T-cell (primary cell): Measurements from ENCODE around the gene HPDL. TPM values are rescaled to one million over a fixed set of nuclear protein-coding genes. Genes with fewer than 3 reads are reported as not detected.

ENCODE experiments used
- ATAC-seq, 4 experiments: fragments of 200-7000 bp in 3 of 4; fragments of 150-1000 bp in 1 of 4; cut with Tn5 transposase; replicated peaks in 1 of 4; 1 replicate in 3 of 4; 2 replicates in 1 of 4; pipeline ENCODE4 v1.10.0; 2021; ENCODE audit warnings: moderate library complexity in 3 of 4, mild to moderate bottlenecking in 2 of 4, moderate number of reproducible peaks in 1 of 4
- CTCF ChIA-PET, 2 donors: fragments of 300-600 bp; sonication (Branson Sonifier 250); formaldehyde crosslinking; loops; one replicate each; lab custom pipeline; 2022; ENCODE audit warnings: antibody characterized with exemption in 2 of 2; lab: Charles Lee
- POLR2A ChIA-PET, 2 donors: fragments of 300-600 bp; sonication (Branson Sonifier 250); formaldehyde crosslinking; loops; one replicate each; lab custom pipeline; 2022; ENCODE audit warnings: antibody characterized with exemption in 2 of 2; lab: Charles Lee
- DNase-seq, 35 experiments: peaks; one replicate each; pipeline versions ENCODE4 v3.0.0 to v3.0.0-alpha.2; 2013 to 2023
- H3K27ac ChIP-seq: one replicate; pipeline ENCODE4 v1.5.1; 2013; ENCODE audit warnings: low read length
- H3K27me3 ChIP-seq, 2 experiments: replicated peaks in 1 of 2; 1 replicate in 1 of 2; 2 replicates in 1 of 2; pipeline versions ENCODE4 v1.6.1 to v1.7.0; 2013; ENCODE audit warnings: low read length in 1 of 2, mixed read lengths in 1 of 2; ENCODE audit not compliant: control insufficient read depth in 2 of 2, insufficient read depth in 2 of 2; ENCODE audit errors: extremely low read depth in 1 of 2
- H3K36me3 ChIP-seq, 2 donors: 1 replicate in 1 of 2; 2 replicates in 1 of 2; pipeline versions ENCODE4 v1.6.1 to v1.7.0; 2013; ENCODE audit warnings: low read length in 1 of 2; ENCODE audit not compliant: control insufficient read depth in 2 of 2, insufficient read depth in 1 of 2; ENCODE audit errors: extremely low read depth in 1 of 2
- H3K4me1 ChIP-seq, 2 experiments: 1 replicate in 1 of 2; 2 replicates in 1 of 2; pipeline versions ENCODE4 v1.6.1 to v1.7.0; 2013; ENCODE audit warnings: low read length in 2 of 2, mixed read lengths in 1 of 2; ENCODE audit not compliant: insufficient read depth in 2 of 2, control insufficient read depth in 1 of 2; ENCODE audit errors: extremely low read depth in 1 of 2
- H3K4me3 ChIP-seq, 2 donors: 1 replicate in 1 of 2; 2 replicates in 1 of 2; pipeline versions ENCODE4 v1.5.1 to v1.7.0; 2013; ENCODE audit warnings: mild to moderate bottlenecking in 2 of 2, low read length in 1 of 2, moderate library complexity in 1 of 2; ENCODE audit not compliant: control insufficient read depth in 1 of 2; ENCODE audit errors: extremely low read depth in 1 of 2
- H3K9me3 ChIP-seq: 2 replicates; pipeline ENCODE4 v1.7.0; 2013
- H3K27ac Mint-ChIP-seq, 2 donors: one replicate each; pipeline ENCODE4 v1.8.0; 2020 to 2021; ENCODE audit warnings: mild to moderate bottlenecking in 2 of 2, mixed read lengths in 2 of 2
- H3K27me3 Mint-ChIP-seq, 2 donors: one replicate each; pipeline ENCODE4 v1.8.0; 2021 to 2022; ENCODE audit warnings: mixed read lengths in 2 of 2
- H3K36me3 Mint-ChIP-seq: one replicate; pipeline ENCODE4 v1.8.0; 2021; ENCODE audit warnings: mixed read lengths
- H3K4me1 Mint-ChIP-seq, 3 donors: one replicate each; pipeline ENCODE4 v1.8.0; 2020 to 2022; ENCODE audit warnings: mixed read lengths in 3 of 3, mild to moderate bottlenecking in 1 of 3
- H3K4me3 Mint-ChIP-seq, 3 donors: one replicate each; pipeline ENCODE4 v1.8.0; 2020 to 2022; ENCODE audit warnings: mild to moderate bottlenecking in 3 of 3, mixed read lengths in 3 of 3, moderate library complexity in 3 of 3
- H3K9me3 Mint-ChIP-seq, 3 donors: one replicate each; pipeline ENCODE4 v1.8.0; 2020 to 2022; ENCODE audit warnings: mixed read lengths in 3 of 3
- WGBS: methylation state at CpG from one replicate; pipeline ENCODE4 v1.1.5; 2013; ENCODE audit warnings: missing lambda C conversion rate; ENCODE audit not compliant: insufficient coverage; 5-methylcytosine and 5-hydroxymethylcytosine counted together
- total RNA-seq, 35 experiments: library from RNA in 6 of 35; stranded (reverse) in 6 of 35; fragments of 120-200 nt in 1 of 35; gene quantifications; one replicate each; pipeline versions ENCODE4 v1.2.1 to v1.2.4 and lab custom pipeline; 2013 to 2026

HPDL gene
- total RNA-seq, 5 donors from 2014 or later (not counting 1 experiment from before 2014, with no cell fraction given), result 0.21 to 2.0 (median 1.4) TPM

DNA sequence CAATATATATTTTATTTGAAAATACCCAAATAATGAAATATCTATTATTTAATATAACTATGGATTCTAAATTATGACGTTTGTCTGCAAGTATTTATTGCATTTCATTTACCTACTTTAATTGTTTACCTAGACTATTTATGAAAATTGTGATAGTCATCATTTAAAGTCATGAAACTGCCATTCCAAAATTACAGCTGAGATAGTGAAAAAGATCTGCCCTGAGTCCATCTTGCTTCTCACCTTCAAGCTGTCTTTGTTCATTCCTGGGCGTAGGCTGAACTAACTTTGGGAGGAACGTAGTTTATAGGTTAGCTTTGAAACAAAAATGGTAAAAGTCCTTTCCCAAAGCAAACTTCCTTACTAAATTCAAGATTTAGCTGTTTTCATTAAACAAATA, 12.4 kb upstream of the HPDL start:
- Mint-ChIP-seq H3K27me3 (no peaks in the 10 kb centered on the region), H3K27ac (no peak overlapping the region), H3K9me3 (no peaks in the 10 kb centered on the region), H3K4me1 (no peaks in the 10 kb centered on the region), H3K4me3 (no peak overlapping the region), H3K36me3 (no peaks in the 10 kb centered on the region)
- ChIA-PET CTCF (interaction anchor here in 1 of 2 donors (0.8 kb wide), 1 partner anchor 11 kb away, joined by 3 read pairs; no protein-coding TSS in a partner anchor), POLR2A (interaction anchor here in 1 of 2 donors (0.6 kb wide), 1 partner anchor 579 kb away, joined by 5 read pairs; no protein-coding TSS in a partner anchor)
- Histone ChIP-seq H3K27ac (no peak overlapping the region), H3K4me1 (no peaks in the 10 kb centered on the region), H3K4me3 (no peak overlapping the region), H3K9me3 (no peaks in the 10 kb centered on the region), H3K36me3 (no peaks in the 10 kb centered on the region), H3K27me3 (peaks cover 0 to 3% of the 10 kb centered on the region in 2 experiments)
- DNase-seq (no peak), ATAC-seq (no peak)
- WGBS, result no CpG with 5 or more reads among the region's 3 CpGs

DNA sequence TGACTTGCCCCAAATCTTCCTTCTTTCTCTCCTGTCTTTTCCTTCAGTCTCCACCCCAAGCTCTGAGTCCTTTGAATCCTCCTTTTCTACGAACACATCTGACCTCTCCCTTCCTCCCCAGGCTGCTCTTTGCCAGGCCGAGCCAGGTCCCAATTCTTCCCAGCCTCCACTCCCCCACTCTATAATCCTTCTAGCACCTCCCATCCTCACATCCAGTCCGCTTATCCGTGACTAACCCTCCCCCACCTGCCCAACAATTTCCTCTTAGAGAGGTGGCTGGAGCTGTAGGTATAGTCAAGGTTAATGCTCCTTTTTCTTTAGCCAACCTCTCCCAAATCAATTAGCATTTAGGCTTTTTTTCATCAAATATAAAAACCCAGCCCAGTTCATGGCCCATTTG, 9.5 kb upstream of the HPDL start:
- WGBS, result 88% methylated on average over 2 of the region's 4 CpGs
- H3K36me3 Mint-ChIP-seq, result no peaks in the 10 kb centered on the region
- no peak overlapping the region for H3K27ac ChIP-seq

DNA sequence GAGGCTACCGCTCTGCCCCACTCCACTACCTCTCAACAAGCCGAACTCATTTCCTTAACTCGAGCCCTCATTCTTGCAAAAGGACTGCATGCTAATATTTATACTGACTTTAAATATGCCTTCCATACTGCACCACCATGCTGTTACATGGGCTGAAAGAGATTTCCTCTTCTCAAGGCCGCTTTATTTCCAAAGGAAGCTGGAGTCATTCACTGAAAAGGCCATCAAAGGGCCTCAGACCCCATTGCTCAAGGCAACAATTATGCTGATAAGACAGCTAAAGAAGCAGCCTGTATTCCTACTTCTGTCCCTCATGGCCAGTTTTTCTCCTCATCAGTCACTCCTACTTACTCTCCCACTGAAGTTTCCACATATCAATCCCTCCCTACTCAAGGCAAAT, 6.9 kb upstream of the HPDL start:
- Mint-ChIP-seq H3K4me3 (no peak overlapping the region), H3K27ac (no peak overlapping the region), H3K9me3 (no peaks in the 10 kb centered on the region), H3K36me3 (no peaks in the 10 kb centered on the region), H3K4me1 (no peaks in the 10 kb centered on the region), H3K27me3 (no peaks in the 10 kb centered on the region)
- H3K4me3 ChIP-seq, result no peak overlapping the region
- H3K27me3 ChIP-seq, result no peaks in the 10 kb centered on the region
- 86% methylated on average over 4 of the region's 4 CpGs for WGBS
- no peaks in the 10 kb centered on the region for H3K9me3 ChIP-seq
- DNase-seq (no peak), ATAC-seq (no peak)
- no peaks in the 10 kb centered on the region for H3K36me3 ChIP-seq
- ChIA-PET POLR2A (no interaction called here), CTCF (no interaction called here)
- no peak overlapping the region for H3K27ac ChIP-seq
- no peaks in the 10 kb centered on the region for H3K4me1 ChIP-seq

More for the DNA sequence above, 9.5 kb upstream of the HPDL start:
- no peak overlapping the region for H3K4me3 ChIP-seq
- H3K27me3 Mint-ChIP-seq, result no peaks in the 10 kb centered on the region
- H3K4me1 ChIP-seq, result no peaks in the 10 kb centered on the region
- DNase-seq (no peak), ATAC-seq (no peak)
- H3K9me3 Mint-ChIP-seq, result no peaks in the 10 kb centered on the region
- CTCF ChIA-PET, result no interaction called here
- no peaks in the 10 kb centered on the region for H3K27me3 ChIP-seq
- no peaks in the 10 kb centered on the region for H3K36me3 ChIP-seq
- H3K4me3 Mint-ChIP-seq, result no peak overlapping the region
- no peaks in the 10 kb centered on the region for H3K9me3 ChIP-seq
- POLR2A ChIA-PET, result no interaction called here
- no peak overlapping the region for H3K27ac Mint-ChIP-seq
- no peaks in the 10 kb centered on the region for H3K4me1 Mint-ChIP-seq

DNA sequence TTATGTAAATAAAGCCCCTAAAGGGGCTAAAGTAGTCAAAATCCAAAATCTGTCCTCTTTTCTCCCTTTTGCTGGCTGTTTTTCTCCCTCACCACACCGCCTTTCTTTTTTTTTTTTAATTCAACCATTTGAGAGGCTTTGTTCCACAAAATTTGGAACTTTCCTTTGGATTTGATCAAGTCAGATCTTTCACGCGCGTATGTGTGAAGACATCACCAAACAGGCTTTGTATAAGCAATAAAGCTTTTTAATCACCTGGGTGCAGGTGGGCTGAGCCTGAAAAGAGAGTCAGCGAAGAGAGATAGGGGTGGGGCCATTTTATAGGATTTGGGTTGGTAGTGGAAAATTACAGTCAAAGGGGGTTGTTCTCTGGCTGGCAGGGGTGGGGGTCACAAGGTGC, 5.3 kb upstream of the HPDL start:
- no peak overlapping the region for H3K4me3 Mint-ChIP-seq
- H3K27me3 ChIP-seq, result no peaks in the 10 kb centered on the region
- H3K9me3 Mint-ChIP-seq, result no peaks in the 10 kb centered on the region
- DNase-seq (no peak), ATAC-seq (no peak)
- ChIA-PET POLR2A (interaction anchor here in 1 of 2 donors (0.7 kb wide), 1 partner anchor 23 kb away, joined by 3 read pairs; no protein-coding TSS in a partner anchor), CTCF (no interaction called here)
- H3K4me1 ChIP-seq, result peaks cover 0 to 6% of the 10 kb centered on the region in 2 experiments
- H3K27me3 Mint-ChIP-seq, result no peaks in the 10 kb centered on the region
- 95% methylated on average over 5 of the region's 5 CpGs for WGBS
- H3K27ac ChIP-seq, result no peak overlapping the region
- no peaks in the 10 kb centered on the region for H3K36me3 ChIP-seq
- no peaks in the 10 kb centered on the region for H3K9me3 ChIP-seq
- H3K27ac Mint-ChIP-seq, result no peak overlapping the region
- no peak overlapping the region for H3K4me3 ChIP-seq
- no peaks in the 10 kb centered on the region for H3K36me3 Mint-ChIP-seq
- peaks cover 0 to 2% (median under 1%) of the 10 kb centered on the region in 3 donors for H3K4me1 Mint-ChIP-seq

DNA sequence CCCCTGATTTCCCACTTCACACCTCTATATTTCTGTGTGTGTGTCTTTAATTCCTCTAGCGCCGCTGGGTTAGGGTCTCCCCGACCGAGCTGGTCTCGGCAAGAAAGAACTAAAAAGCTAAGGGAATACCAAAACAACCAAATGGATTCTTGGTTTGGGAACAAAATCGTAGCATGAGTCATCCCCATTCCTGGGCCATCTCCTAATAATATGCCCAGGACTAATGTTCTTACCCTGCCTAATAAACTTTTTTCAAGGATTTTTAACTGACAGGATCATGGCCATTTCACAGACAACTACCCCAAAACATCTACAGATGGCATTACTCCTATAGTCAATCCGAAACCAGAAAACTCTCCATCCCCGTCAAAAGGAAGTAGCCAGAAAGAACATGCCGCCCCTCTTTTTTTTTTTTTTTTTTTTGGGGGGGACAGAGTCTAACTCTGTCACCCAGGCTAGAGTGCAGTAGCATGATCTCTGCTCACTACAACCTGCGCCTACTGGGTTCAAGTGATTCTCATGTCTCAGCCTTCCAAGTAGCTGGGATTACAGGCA, 4.1 kb upstream of the HPDL start:
- no peak overlapping the region for H3K4me3 Mint-ChIP-seq
- ATAC-seq, result no peak
- H3K27me3 Mint-ChIP-seq, result no peaks in the 10 kb centered on the region
- no peak overlapping the region for H3K27ac Mint-ChIP-seq
- 87% methylated on average over 7 of the region's 10 CpGs for WGBS
- H3K4me1 ChIP-seq, result peaks cover 0 to 17% of the 10 kb centered on the region in 2 experiments
- no peaks in the 10 kb centered on the region for H3K9me3 Mint-ChIP-seq
- H3K9me3 ChIP-seq, result no peaks in the 10 kb centered on the region
- no peak overlapping the region for H3K27ac ChIP-seq
- ChIA-PET POLR2A (interaction anchor here in 1 of 2 donors (0.7 kb wide), 1 partner anchor 221 kb away, joined by 5 read pairs; no protein-coding TSS in a partner anchor), CTCF (no interaction called here)
- no peak overlapping the region for H3K4me3 ChIP-seq
- H3K27me3 ChIP-seq, result peaks cover 0 to 3% of the 10 kb centered on the region in 2 experiments
- H3K36me3 Mint-ChIP-seq, result no peaks in the 10 kb centered on the region
- no peak for DNase-seq
- peaks cover 0 to 4% (median 2%) of the 10 kb centered on the region in 3 donors for H3K4me1 Mint-ChIP-seq
- H3K36me3 ChIP-seq, result no peaks in the 10 kb centered on the region

DNA sequence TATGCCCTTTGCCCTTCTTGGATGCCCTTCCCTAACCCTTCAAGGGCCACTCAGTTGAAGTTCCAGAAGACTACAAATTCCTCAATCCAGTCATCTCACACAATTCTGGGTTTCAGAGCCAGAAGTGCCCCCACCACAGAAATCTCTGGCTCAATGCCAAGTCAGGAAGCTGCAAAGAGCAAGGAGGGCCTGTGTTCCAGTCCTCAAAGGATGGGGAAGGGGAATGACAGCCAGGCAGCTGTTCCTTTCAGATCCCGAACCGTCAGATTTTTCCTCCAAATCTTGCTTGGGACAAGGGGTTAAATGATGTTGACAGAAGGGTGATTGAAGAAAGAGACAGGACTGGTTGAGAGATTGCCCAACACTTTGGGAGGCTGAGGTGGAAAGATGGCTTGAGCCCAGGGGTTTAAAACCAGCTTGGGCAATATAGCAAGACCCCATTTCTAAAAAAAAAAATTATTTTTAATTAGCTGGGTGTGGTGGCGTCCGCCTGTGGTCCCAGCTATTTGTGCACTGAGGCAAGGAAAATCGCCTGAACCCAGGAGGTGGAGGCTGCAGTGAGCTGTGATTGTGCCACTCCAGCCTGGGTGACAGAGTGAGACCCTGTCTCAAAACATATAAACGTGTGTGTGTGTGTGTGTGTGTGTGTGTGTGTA, 716 bp upstream of the HPDL start:
- Mint-ChIP-seq H3K4me3 (peak overlapping the region; percentile 78 to 80 (median 79)), H3K4me1 (peaks cover 6 to 12% (median 12%) of the 10 kb centered on the region in 3 donors), H3K9me3 (no peaks in the 10 kb centered on the region), H3K27ac (no peak overlapping the region), H3K36me3 (peaks cover 6% of the 10 kb centered on the region), H3K27me3 (no peaks in the 10 kb centered on the region)
- Histone ChIP-seq H3K4me3 (peak overlapping the region in 1 of 2 donors; percentile 73), H3K36me3 (peaks cover 6 to 11% of the 10 kb centered on the region in 2 donors), H3K27me3 (peaks cover 0 to 8% of the 10 kb centered on the region in 2 experiments), H3K4me1 (peaks cover 0 to 23% of the 10 kb centered on the region in 2 experiments), H3K27ac (no peak overlapping the region), H3K9me3 (no peaks in the 10 kb centered on the region)
- ChIA-PET POLR2A (interaction anchor here (0.7 to 2.3 kb wide), 2 partner anchors 13 to 15 kb away, joined by 6 to 8 read pairs; partner anchors contain the start of genes MUTYH (in 1 of the 2) and TOE1 (in 1 of the 2)), CTCF (interaction anchor here in 1 of 2 donors (0.5 to 1.7 kb wide), 3 partner anchors 22 to 349 kb away, joined by 3 to 8 read pairs (median 3); no protein-coding TSS in a partner anchor)
- 79% methylated on average over 2 of the region's 6 CpGs for WGBS
- ATAC-seq (peak in 1 of 4 experiments; percentile 4), DNase-seq (no peak)
